ENCODE measurements around the gene KCNIP3.

The KCNIP3 gene

GRCh38 chr2:95297639-95298395 is 670 bp downstream of the KCNIP3 start:
- DNase-seq, result no peak

GRCh38 chr2:95298486-95299111 is 1.5 kb downstream of the KCNIP3 start:
- DNase-seq, result no peak

GRCh38 chr2:95299961-95300360 is 2.8 kb downstream of the KCNIP3 start:
- DNase-seq, result no peak

GRCh38 chr2:95300450-95300849 is 3.3 kb downstream of the KCNIP3 start:
- DNase-seq, result no peak

GRCh38 chr2:95301186-95301585 is 4.0 kb downstream of the KCNIP3 start:
- no peak for DNase-seq

GRCh38 chr2:95301876-95302641 is 4.9 kb downstream of the KCNIP3 start:
- no peak for DNase-seq

- DNase-seq, result no peak
Measured at GRCh38 chr2:95303191-95303919, 6.2 kb downstream of the KCNIP3 start.

- DNase-seq, result no peak
Measured at GRCh38 chr2:95305380-95306061, 8.4 kb downstream of the KCNIP3 start.

GRCh38 chr2:95306336-95306895 is 9.3 kb downstream of the KCNIP3 start:
- no peak for DNase-seq

- DNase-seq, result no peak
Measured at GRCh38 chr2:95307036-95307435, 9.9 kb downstream of the KCNIP3 start.

GRCh38 chr2:95307878-95308277 is 10.7 kb downstream of the KCNIP3 start:
- DNase-seq, result no peak

GRCh38 chr2:95308426-95308990 is 11.4 kb downstream of the KCNIP3 start:
- DNase-seq, result no peak

- DNase-seq, result no peak
Measured at GRCh38 chr2:95309599-95309998, 12.5 kb downstream of the KCNIP3 start.

- DNase-seq, result no peak
Measured at GRCh38 chr2:95310216-95310615, 13.1 kb downstream of the KCNIP3 start.

- no peak for DNase-seq
Measured at GRCh38 chr2:95310651-95311050, 13.5 kb downstream of the KCNIP3 start.

- DNase-seq, result no peak
Measured at GRCh38 chr2:95311815-95312542, 14.8 kb downstream of the KCNIP3 start.

- DNase-seq, result no peak
Measured at GRCh38 chr2:95312543-95313201, 15.5 kb downstream of the KCNIP3 start.

- no peak for DNase-seq
Measured at GRCh38 chr2:95313296-95314131, 16.4 kb downstream of the KCNIP3 start.

GRCh38 chr2:95314598-95314963 is 17.4 kb downstream of the KCNIP3 start:
- no peak for DNase-seq

Measured in NK-92 treated with Interleukin-12 subunit alpha and Interleukin-12 subunit beta, amount 100 ng/mL, for 24 hours (cell line).